Cardiac ventricle fibroblast (primary cell): ENCODE data around the gene CYYR1. TPM values are rescaled to one million over a fixed set of nuclear protein-coding genes. Genes with fewer than 3 reads are reported as not detected.

Experiments used
- total RNA-seq: library from RNA; depleted of rRNA; stranded (reverse); fragments of >200 nt; gene quantifications from 2 replicates; pipeline ENCODE4 v1.2.3, GENCODE V29; 2015

Gene CYYR1
- total RNA-seq, result 0.12 and 0.83 TPM in 2 replicates

GRCh38 chr21:26572702-26573381 is at the start of gene CYYR1:
Gene CYYR1 (minus strand): TSS chr21:26573286. CDS start chr21:26572940, 346 bp downstream.

